ENCODE measurements around the gene IFFO2. TPM values are rescaled to one million over a fixed set of nuclear protein-coding genes. Genes with fewer than 3 reads are reported as not detected.

Gene IFFO2
- total RNA-seq, 1 donor from 2014 or later: 24.4 TPM

- DNase-seq (ENCODE audit: low spot score, unreplicated experiment): no peak
- Mint-ChIP-seq H3K27me3 (peaks cover 6% of the 10 kb centered on the region), H3K27ac (no peak overlapping the region), H3K9me3 (ENCODE audit: low read depth) (peaks cover 3% of the 10 kb centered on the region), H3K4me1 (ENCODE audit: low read depth) (peaks cover 2% of the 10 kb centered on the region), H3K4me3 (ENCODE audit: low read depth) (no peak overlapping the region), H3K36me3 (ENCODE audit: insufficient read depth) (no peaks in the 10 kb centered on the region)
- TF ChIP-seq CTCF (IDR thresholded peaks at IDR 0.05; ENCODE audit: unreplicated experiment): no peak
These were observed 35.1 kb upstream of the IFFO2 start for GRCh38 chr1:18991585-18991984.

- DNase-seq (ENCODE audit: low spot score, unreplicated experiment): no peak
- Mint-ChIP-seq H3K27ac (no peak overlapping the region), H3K4me1 (ENCODE audit: low read depth) (peaks cover 2% of the 10 kb centered on the region), H3K9me3 (ENCODE audit: low read depth) (peaks cover 3% of the 10 kb centered on the region), H3K27me3 (peaks cover 6% of the 10 kb centered on the region), H3K4me3 (ENCODE audit: low read depth) (no peak overlapping the region), H3K36me3 (ENCODE audit: insufficient read depth) (no peaks in the 10 kb centered on the region)
- TF ChIP-seq CTCF (IDR thresholded peaks at IDR 0.05; ENCODE audit: unreplicated experiment): no peak
These were observed 33.4 kb upstream of the IFFO2 start for GRCh38 chr1:18989896-18990295.

- no peaks in the 10 kb centered on the region for H3K36me3 Mint-ChIP-seq (ENCODE audit: insufficient read depth)
- no peak overlapping the region for H3K4me3 Mint-ChIP-seq (ENCODE audit: low read depth)
- peaks cover 2% of the 10 kb centered on the region for H3K4me1 Mint-ChIP-seq (ENCODE audit: low read depth)
- peaks cover 8% of the 10 kb centered on the region for H3K27me3 Mint-ChIP-seq
- peaks cover 3% of the 10 kb centered on the region for H3K9me3 Mint-ChIP-seq (ENCODE audit: low read depth)
- DNase-seq (ENCODE audit: low spot score, unreplicated experiment): no peak
- H3K27ac Mint-ChIP-seq: no peak overlapping the region
- no peak for TF ChIP-seq CTCF (IDR thresholded peaks at IDR 0.05; ENCODE audit: unreplicated experiment)
These were observed 32.8 kb upstream of the IFFO2 start for GRCh38 chr1:18989176-18989799.

DNA sequence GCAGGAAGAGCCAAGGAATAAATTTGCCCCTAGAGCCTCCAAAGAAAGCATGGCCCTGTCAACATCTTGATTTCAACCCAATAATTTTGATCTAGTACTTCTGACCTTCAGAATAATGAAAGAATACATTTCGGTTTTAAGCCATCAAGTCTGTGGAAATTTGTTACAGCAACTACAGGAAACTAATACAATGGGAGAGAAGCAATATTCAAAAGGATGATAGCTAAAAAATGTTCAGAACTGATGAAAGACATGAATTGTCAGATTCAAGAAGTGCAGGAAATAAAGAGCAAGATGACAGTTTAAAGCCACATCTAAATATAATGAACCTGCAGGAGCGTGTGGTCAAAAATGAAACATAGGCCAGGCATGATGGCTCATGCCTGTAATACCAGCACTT, 24.8 kb upstream of the IFFO2 start:
- Mint-ChIP-seq H3K36me3 (ENCODE audit: insufficient read depth) (no peaks in the 10 kb centered on the region), H3K4me3 (ENCODE audit: low read depth) (no peak overlapping the region), H3K27me3 (peaks cover 30% of the 10 kb centered on the region), H3K9me3 (ENCODE audit: low read depth) (peaks cover 10% of the 10 kb centered on the region), H3K4me1 (ENCODE audit: low read depth) (no peaks in the 10 kb centered on the region), H3K27ac (no peak overlapping the region)
- DNase-seq (ENCODE audit: low spot score, unreplicated experiment): no peak
- TF ChIP-seq CTCF (IDR thresholded peaks at IDR 0.05; ENCODE audit: unreplicated experiment): no peak

DNA sequence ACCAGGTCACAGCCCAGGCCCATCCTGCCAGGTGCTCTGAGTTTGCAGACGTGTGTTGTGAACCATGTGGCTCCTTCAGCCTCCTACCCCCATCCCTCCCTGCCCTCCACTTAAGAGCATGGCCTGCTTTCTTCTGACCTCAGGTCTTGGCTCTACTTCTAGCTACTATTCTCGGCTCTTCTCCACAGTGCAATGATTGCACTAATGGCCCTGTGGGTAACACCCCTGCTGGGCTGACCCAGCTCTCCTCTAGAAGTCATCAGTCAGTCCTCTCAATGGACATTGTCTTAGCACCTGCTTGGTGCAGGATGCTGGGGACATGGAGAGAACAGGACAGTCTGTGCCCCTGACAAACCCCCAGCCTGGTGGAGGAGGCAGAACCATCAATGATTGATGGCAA, 22.2 kb upstream of the IFFO2 start:
- Mint-ChIP-seq H3K27ac (no peak overlapping the region), H3K36me3 (ENCODE audit: insufficient read depth) (no peaks in the 10 kb centered on the region), H3K4me1 (ENCODE audit: low read depth) (no peaks in the 10 kb centered on the region), H3K27me3 (peaks cover 27% of the 10 kb centered on the region), H3K9me3 (ENCODE audit: low read depth) (peaks cover 10% of the 10 kb centered on the region), H3K4me3 (ENCODE audit: low read depth) (no peak overlapping the region)
- DNase-seq (ENCODE audit: low spot score, unreplicated experiment): no peak
- TF ChIP-seq CTCF (IDR thresholded peaks at IDR 0.05; ENCODE audit: unreplicated experiment): no peak
